Activated CD8-positive, alpha-beta T cell treated with anti-CD3 and anti-CD28 coated beads, Interleukin-2, amount 10 ng/mL, durations not matched to agents 7 days and 5 days (primary cell): ENCODE measurements around the gene DDX19B. TPM values are rescaled to one million over a fixed set of nuclear protein-coding genes. Genes with fewer than 3 reads are reported as not detected.
"Not testable (repeated sequence)": the region's sequence is repeated elsewhere in the genome, so short reads cannot be mapped to it uniquely, and the experiment has no call there.

Experiments
- ATAC-seq: fragments of 150-1000 bp; cut with Tn5 transposase; one replicate; pipeline ENCODE4 v1.10.0; 2021; ENCODE audit warnings: moderate library complexity
- CTCF ChIA-PET: fragments of 350-600 bp; sonication (Branson Sonifier 250); formaldehyde crosslinking; loops from one replicate; lab custom pipeline; 2021; ENCODE audit warnings: antibody characterized with exemption; lab: Charles Lee
- POLR2A ChIA-PET: fragments of 350-600 bp; sonication (Branson Sonifier 250); formaldehyde crosslinking; loops from one replicate; lab custom pipeline; 2021; ENCODE audit warnings: antibody characterized with exemption; lab: Charles Lee
- DNase-seq: peaks from one replicate; pipeline ENCODE4 v3.0.0-alpha.2; 2020
- H3K27ac Mint-ChIP-seq: one replicate; pipeline ENCODE4 v1.8.0; 2021; ENCODE audit warnings: mild to moderate bottlenecking, mixed read lengths
- H3K27me3 Mint-ChIP-seq: one replicate; pipeline ENCODE4 v1.8.0; 2021; ENCODE audit warnings: low read depth, mixed read lengths
- H3K36me3 Mint-ChIP-seq: one replicate; pipeline ENCODE4 v1.8.0; 2021; ENCODE audit warnings: low read depth, mixed read lengths
- H3K4me1 Mint-ChIP-seq: one replicate; pipeline ENCODE4 v1.8.0; 2021; ENCODE audit warnings: low read depth, mixed read lengths
- H3K4me3 Mint-ChIP-seq: one replicate; pipeline ENCODE4 v1.8.0; 2021; ENCODE audit warnings: mild to moderate bottlenecking, mixed read lengths
- H3K9me3 Mint-ChIP-seq: one replicate; pipeline ENCODE4 v1.8.0; 2022; ENCODE audit warnings: mixed read lengths; ENCODE audit not compliant: insufficient read depth
- total RNA-seq, 2 experiments: library from RNA; stranded (reverse); gene quantifications; one replicate each; pipeline ENCODE4 v1.2.3, GENCODE V29; 2021

The DDX19B gene
- total RNA-seq, 2 experiments from 2014 or later: 28.8 to 32.6 TPM

DNA sequence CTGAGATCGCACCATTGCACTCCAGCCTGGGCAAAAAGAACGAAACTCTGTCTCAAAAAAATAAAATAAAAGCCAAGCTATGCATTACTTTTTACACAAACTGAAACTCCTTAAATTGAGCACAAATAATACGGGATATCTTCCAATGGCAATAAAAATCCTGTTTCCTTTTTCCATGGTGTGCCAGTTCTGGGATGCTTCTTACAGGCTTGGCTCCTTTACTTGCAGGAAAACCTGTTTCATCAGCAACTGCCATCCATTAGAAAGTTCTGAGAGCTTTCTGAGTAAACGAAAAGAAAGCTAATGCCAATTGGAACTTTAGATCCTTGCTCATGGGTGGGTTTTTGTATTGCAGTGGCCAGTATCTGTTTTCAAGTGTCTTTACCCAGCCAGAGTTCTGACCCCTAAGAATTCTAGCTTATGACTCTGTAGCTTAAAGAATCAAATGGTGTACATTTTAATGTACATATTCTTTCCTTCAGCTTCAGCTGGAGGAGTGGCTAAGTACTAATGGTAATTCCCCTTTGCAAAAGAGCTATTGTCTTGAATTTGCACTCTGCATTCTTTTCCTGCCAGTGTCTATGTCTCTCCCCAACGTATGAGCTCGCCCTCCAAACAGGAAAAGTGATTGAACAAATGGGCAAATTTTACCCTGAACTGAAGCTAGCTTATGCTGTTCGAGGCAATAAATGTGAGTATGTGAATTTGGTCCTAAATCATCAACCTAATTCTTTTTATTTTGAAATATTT is 26.2 kb downstream of the DDX19B start:
- no peak for ATAC-seq
- Mint-ChIP-seq H3K9me3 (no peaks in the 10 kb centered on the region), H3K36me3 (peaks cover 15% of the 10 kb centered on the region), H3K4me3 (no peak overlapping the region), H3K27me3 (no peaks in the 10 kb centered on the region), H3K4me1 (no peaks in the 10 kb centered on the region), H3K27ac (no peak overlapping the region)
- ChIA-PET POLR2A (interaction anchor here (0.7 to 1.9 kb wide), 2 partner anchors 21 to 26 kb away, joined by 3 to 10 read pairs; partner anchors contain the start of genes DDX19A and DDX19B), CTCF (interaction anchor here (0.6 to 1.1 kb wide), 5 partner anchors 20 to 268 kb away, joined by 3 read pairs; partner anchors contain the start of gene EXOSC6)
- no peak for DNase-seq

DNA sequence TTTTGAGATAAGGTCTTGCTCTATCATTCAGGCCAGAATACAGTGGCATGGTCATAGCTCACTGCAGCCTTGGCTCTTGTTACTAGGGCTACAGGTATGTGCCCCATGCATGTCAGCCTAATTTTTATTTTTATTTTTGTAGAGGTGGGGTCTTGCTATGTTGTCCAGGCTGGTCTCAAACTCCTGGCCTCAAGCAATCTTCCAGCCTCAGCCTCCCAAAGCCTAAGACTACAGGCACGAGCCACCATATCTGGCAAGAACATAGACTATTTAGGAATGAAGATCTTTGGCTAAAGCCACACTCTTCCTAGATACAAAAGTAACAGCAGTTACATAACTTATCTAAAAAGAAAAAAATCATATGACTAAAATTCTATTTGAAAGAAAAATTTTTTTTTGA is 32.1 kb downstream of the DDX19B start:
- CTCF ChIA-PET: interaction anchor here (0.8 to 1.8 kb wide), 5 partner anchors 9 to 323 kb away, joined by 3 to 5 read pairs (median 4); no protein-coding TSS in a partner anchor
- no peak overlapping the region for H3K4me3 Mint-ChIP-seq
- no peaks in the 10 kb centered on the region for H3K4me1 Mint-ChIP-seq
- H3K27ac Mint-ChIP-seq: no peak overlapping the region
- POLR2A ChIA-PET: interaction anchor here (0.6 to 1.2 kb wide), 4 partner anchors 15 to 80 kb away, joined by 3 to 4 read pairs (median 3); no protein-coding TSS in a partner anchor
- H3K27me3 Mint-ChIP-seq: no peaks in the 10 kb centered on the region
- DNase-seq: no peak
- H3K36me3 Mint-ChIP-seq: peaks cover 27% of the 10 kb centered on the region
- ATAC-seq: no peak
- H3K9me3 Mint-ChIP-seq: no peaks in the 10 kb centered on the region

DNA sequence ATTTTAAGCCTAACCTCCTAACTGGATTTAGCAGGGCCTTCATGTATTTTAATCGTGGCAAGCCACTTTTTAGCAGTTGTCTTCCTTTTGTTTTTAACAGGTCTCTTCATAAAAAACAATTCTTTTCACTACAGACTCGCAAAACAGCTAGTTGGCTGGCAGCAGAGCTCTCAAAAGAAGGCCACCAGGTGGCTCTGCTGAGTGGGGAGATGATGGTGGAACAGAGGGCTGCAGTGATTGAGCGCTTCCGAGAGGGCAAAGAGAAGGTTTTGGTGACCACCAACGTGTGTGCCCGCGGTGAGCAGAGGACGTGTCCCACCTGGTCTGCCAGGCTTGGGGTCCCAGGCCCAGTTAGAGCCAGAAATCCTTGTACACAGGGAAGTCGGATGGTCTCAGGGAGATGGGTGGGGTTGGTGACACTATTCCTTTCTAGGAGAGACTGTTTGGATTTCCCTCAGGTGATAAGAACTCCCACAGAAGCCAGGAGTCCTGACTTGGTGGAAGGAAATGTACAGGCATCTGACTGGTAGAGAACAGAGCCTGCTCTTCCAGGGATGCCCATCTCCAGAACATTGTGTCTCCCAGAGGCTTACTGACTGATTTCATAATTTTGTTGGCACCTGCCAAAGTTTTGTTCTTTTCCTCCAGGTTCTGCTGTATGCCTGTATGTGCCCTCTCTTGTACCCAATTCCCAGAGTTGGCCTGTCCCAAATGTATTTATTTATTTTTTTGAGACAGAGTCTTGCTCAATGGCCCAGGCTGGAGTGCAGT is 32.8 kb downstream of the DDX19B start:
- Mint-ChIP-seq H3K4me1 (no peaks in the 10 kb centered on the region), H3K9me3 (no peaks in the 10 kb centered on the region), H3K4me3 (no peak overlapping the region), H3K27ac (peak overlapping the region; percentile 20), H3K36me3 (peaks cover 27% of the 10 kb centered on the region), H3K27me3 (no peaks in the 10 kb centered on the region)
- POLR2A ChIA-PET: interaction anchor here (0.6 to 1.2 kb wide), 2 partner anchors 22 to 50 kb away, joined by 3 read pairs; no protein-coding TSS in a partner anchor
- CTCF ChIA-PET: interaction anchor here (0.7 to 1.8 kb wide), 5 partner anchors 8 to 322 kb away, joined by 3 to 7 read pairs (median 4); no protein-coding TSS in a partner anchor
- DNase-seq (no peak), ATAC-seq (peak; percentile 55)

DNA sequence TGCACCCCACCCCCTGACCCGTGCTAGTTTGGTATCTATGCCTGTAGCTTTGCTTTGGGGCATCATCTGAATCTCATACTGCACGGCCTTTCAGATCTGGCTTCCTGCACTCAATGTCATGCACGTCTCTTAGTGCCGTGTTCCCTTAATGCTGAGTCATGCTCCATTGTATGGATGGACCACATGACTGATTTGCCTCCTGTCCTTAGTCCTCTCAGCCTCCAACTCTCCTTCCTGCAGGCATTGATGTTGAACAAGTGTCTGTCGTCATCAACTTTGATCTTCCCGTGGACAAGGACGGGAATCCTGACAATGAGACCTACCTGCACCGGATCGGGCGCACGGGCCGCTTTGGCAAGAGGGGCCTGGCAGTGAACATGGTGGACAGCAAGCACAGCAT is 33.7 kb downstream of the DDX19B start:
- H3K36me3 Mint-ChIP-seq: peaks cover 27% of the 10 kb centered on the region
- ATAC-seq, H3K4me3 Mint-ChIP-seq, POLR2A ChIA-PET, DNase-seq, H3K27me3 Mint-ChIP-seq, H3K27ac Mint-ChIP-seq, H3K9me3 Mint-ChIP-seq, H3K4me1 Mint-ChIP-seq: not testable (repeated sequence)
- CTCF ChIA-PET: interaction anchor here (1.8 kb wide), 1 partner anchor 321 kb away, joined by 7 read pairs; no protein-coding TSS in a partner anchor

DNA sequence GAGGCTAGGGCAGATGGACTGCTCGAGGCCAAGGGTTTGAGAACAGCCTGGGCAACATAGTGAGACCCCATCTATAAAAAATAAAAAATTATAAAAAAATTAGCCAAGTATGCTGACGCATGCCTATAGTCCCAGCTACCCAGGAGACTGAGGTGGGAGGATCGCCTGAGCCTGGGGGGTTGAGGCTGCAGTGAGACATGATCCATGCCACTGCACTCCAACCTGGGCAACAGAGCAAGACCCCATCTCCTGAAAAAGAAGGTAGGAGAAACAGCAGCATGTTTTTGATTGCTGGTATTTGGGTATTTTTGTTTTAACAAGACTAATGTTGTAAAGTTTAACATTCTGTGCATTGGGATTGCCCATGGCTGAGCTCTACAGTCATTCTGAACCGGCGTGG is 38.8 kb downstream of the DDX19B start:
- Mint-ChIP-seq H3K4me3 (no peak overlapping the region), H3K27me3 (no peaks in the 10 kb centered on the region), H3K36me3 (peaks cover 17% of the 10 kb centered on the region), H3K27ac (no peak overlapping the region), H3K9me3 (no peaks in the 10 kb centered on the region), H3K4me1 (no peaks in the 10 kb centered on the region)
- DNase-seq (no peak), ATAC-seq (no peak)
- POLR2A ChIA-PET: interaction anchor here (2.5 kb wide), 1 partner anchor 9 kb away, joined by 14 read pairs; the partner anchor contains the start of gene DDX19A
- CTCF ChIA-PET: interaction anchor here (1.1 to 2.0 kb wide), 2 partner anchors 9 to 10 kb away, joined by 3 to 8 read pairs; partner anchors contain the start of gene DDX19A

DNA sequence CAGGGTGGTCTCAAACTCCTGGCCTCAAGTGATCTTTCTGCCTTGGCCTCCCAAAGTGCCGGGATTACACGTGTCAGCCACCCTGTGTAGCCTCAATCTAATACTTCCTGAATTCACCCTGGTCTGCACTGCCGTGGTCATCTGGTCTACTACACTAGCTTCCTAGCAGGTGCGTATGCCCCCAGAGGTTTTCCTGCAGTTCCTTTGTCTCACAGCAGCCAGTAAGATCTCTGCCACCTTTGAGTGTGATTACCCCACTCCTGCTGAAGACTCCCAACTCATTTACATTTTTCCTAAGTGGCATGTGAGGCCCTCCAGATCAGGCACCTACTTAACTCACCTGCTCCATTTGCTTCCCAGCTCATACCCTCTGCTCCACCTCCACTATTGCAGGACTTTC is 42.6 kb downstream of the DDX19B start:
- H3K4me3 Mint-ChIP-seq: no peak overlapping the region
- no peaks in the 10 kb centered on the region for H3K27me3 Mint-ChIP-seq
- no peak for DNase-seq
- CTCF ChIA-PET: no interaction called here
- POLR2A ChIA-PET: no interaction called here
- peaks cover 6% of the 10 kb centered on the region for H3K36me3 Mint-ChIP-seq
- H3K9me3 Mint-ChIP-seq: no peaks in the 10 kb centered on the region
- peaks cover 8% of the 10 kb centered on the region for H3K4me1 Mint-ChIP-seq
- no peak for ATAC-seq
- peak overlapping the region; percentile 32 for H3K27ac Mint-ChIP-seq

DNA sequence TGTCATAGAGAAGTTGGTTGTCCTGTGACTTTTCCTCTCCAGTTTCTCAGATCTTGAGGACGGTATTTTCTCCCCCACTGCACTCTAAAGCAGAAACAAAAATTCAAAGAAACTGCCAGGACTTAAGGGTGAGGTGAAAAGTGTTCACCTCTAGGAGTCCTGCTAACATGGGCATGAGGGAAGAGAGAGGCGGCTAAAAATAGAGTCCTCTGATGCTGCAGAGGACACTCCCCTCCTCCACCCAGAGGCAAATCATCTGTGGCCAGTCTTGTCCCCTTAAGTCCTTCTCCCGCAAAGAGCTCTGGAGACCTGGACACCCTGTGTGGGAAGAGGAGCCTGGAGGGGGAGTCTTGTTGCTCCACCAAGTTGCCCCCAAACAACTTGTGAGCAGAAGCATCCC is 43.0 kb downstream of the DDX19B start:
- Mint-ChIP-seq H3K27me3 (no peaks in the 10 kb centered on the region), H3K4me1 (peaks cover 8% of the 10 kb centered on the region), H3K4me3 (no peak overlapping the region), H3K36me3 (peaks cover 6% of the 10 kb centered on the region), H3K27ac (peak overlapping the region; percentile 32), H3K9me3 (no peaks in the 10 kb centered on the region)
- no peak for DNase-seq
- ChIA-PET POLR2A (no interaction called here), CTCF (no interaction called here)
- no peak for ATAC-seq

DNA sequence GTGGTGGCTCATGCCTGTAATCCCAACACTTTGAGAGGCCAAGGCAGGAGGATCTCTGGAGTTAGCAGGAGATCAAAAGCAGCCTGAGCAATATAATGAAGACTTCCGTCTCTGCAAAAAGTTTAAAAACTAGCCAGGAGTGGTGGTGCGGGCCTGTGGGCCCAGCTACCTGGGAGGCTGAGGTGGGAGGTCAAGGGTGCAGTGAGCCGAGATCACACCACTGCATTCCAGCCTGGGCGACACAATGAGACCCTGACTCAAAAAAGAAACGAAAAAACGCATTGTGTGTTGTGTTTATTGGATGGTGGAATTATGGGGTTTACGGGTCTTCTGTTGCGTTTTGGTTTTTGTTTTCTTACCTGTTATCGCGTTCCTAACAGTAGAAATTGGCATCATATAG is 46.9 kb downstream of the DDX19B start:
- ATAC-seq (no peak), DNase-seq (no peak)
- POLR2A ChIA-PET: interaction anchor here (0.6 to 3.2 kb wide), 24 partner anchors 9 to 392 kb away, joined by 3 to 47 read pairs (median 8); partner anchors contain the start of genes AARS1, COG4, DDX19B and EXOSC6
- H3K9me3 Mint-ChIP-seq: no peaks in the 10 kb centered on the region
- H3K27me3 Mint-ChIP-seq: no peaks in the 10 kb centered on the region
- peak overlapping the region; percentile 97 for H3K4me3 Mint-ChIP-seq
- H3K4me1 Mint-ChIP-seq: peaks cover 28% of the 10 kb centered on the region
- peaks cover 17% of the 10 kb centered on the region for H3K36me3 Mint-ChIP-seq
- peak overlapping the region; percentile 99 for H3K27ac Mint-ChIP-seq
- CTCF ChIA-PET: interaction anchor here (0.7 to 2.3 kb wide), 9 partner anchors 9 to 179 kb away, joined by 3 to 9 read pairs (median 4); partner anchors contain the start of gene EXOSC6

DNA sequence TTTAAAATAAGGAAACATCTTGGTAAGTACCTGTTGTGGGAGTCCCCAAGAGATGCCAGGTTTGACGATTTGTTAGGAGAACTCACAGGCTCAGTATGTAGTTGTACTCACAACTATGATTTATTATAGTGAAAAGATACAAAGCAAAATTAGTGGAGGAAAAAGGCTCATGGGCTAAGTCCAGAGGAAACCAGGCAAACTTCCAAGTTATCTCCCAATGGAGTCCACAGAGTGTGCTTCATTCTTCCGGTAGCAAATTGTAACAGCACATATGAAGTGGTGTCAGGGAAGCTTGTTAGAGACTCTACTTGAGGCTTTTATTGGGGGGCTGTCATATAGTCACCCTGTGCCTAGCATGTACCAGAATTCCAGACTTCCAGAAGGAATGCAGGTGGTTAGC is 50.0 kb downstream of the DDX19B start:
- H3K4me1 Mint-ChIP-seq: peaks cover 28% of the 10 kb centered on the region
- POLR2A ChIA-PET: no interaction called here

DNA sequence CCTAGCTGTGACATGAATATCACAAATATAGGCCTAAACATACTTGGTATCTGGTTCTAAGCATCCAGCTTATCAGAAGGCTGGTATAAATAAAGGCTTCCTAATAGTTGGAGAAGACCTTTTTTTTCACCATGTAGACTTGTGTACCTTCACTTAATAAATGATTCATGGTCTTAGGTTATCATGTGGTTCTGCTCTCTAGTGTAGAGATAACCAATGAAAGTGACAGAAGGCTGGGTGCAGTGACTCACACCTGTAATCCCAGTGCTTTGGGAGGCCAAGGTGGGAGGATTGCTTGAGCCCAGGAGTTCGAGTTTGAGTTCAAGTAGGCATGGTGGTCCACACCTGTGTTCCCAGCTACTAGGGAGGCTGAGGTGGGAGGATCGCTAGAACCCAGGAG is 50.8 kb downstream of the DDX19B start:
- DNase-seq: no peak
- Mint-ChIP-seq H3K27ac (no peak overlapping the region), H3K9me3 (no peaks in the 10 kb centered on the region), H3K27me3 (no peaks in the 10 kb centered on the region), H3K4me3 (no peak overlapping the region), H3K36me3 (peaks cover 32% of the 10 kb centered on the region), H3K4me1 (peaks cover 28% of the 10 kb centered on the region)
- ATAC-seq: no peak
- ChIA-PET POLR2A (no interaction called here), CTCF (no interaction called here)

More for the DNA sequence above, 50.0 kb downstream of the DDX19B start:
- Mint-ChIP-seq H3K36me3 (peaks cover 27% of the 10 kb centered on the region), H3K4me3 (no peak overlapping the region), H3K27ac (no peak overlapping the region), H3K9me3 (no peaks in the 10 kb centered on the region), H3K27me3 (no peaks in the 10 kb centered on the region)
- DNase-seq (no peak), ATAC-seq (no peak)
- CTCF ChIA-PET: no interaction called here

DNA sequence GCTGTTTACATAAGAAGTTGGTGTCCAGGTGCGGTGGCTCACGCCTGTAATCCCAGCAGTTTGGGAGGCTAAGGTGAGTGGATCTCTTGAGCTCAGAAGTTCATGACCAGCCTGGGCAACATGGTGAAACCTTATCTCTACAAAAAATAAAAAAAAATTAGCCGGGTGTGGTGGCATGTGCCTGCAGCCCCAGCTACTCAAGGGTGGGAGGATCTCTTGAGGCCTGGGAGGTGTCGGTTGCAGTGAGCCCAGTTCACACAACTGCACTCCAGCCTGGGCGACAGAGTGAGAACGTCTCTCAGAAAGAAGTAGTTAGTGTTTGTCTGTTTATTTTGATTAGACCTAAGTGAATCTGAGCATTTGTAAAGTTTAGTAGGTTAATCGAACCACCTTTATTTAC is 60.6 kb downstream of the DDX19B start:
- Mint-ChIP-seq H3K4me1 (no peaks in the 10 kb centered on the region), H3K27ac (no peak overlapping the region), H3K36me3 (peaks cover 32% of the 10 kb centered on the region), H3K27me3 (no peaks in the 10 kb centered on the region), H3K9me3 (no peaks in the 10 kb centered on the region), H3K4me3 (no peak overlapping the region)
- no peak for DNase-seq
- no peak for ATAC-seq
- CTCF ChIA-PET: interaction anchor here (0.7 to 2.5 kb wide), 4 partner anchors 10 to 165 kb away, joined by 3 to 14 read pairs (median 3); no protein-coding TSS in a partner anchor
- POLR2A ChIA-PET: interaction anchor here (1.0 to 2.6 kb wide), 2 partner anchors 12 to 34 kb away, joined by 3 to 13 read pairs; partner anchors contain the start of gene DDX19A
